K562 (cell line): ENCODE measurements around the gene PCP2. TPM values are rescaled to one million over a fixed set of nuclear protein-coding genes. Genes with fewer than 3 reads are reported as not detected.

Source experiments
- CREB1 ChIP-seq, 2 experiments: sonication (generic) in 1 of 2; formaldehyde crosslinking in 1 of 2; IDR thresholded peaks; 2 replicates each; pipeline versions ENCODE4 v1.6.1 to v1.8.0; 2012 to 2022; ENCODE audit warnings: inconsistent platforms in 1 of 2, mild to moderate bottlenecking in 1 of 2, missing genetic modification reagents in 1 of 2, moderate library complexity in 1 of 2
- CREM ChIP-seq: IDR thresholded peaks from 2 replicates; pipeline ENCODE4 v1.6.1; 2014; ENCODE audit warnings: antibody characterized with exemption, low read depth
- GABPB2 ChIP-seq: fragments of 250-450 bp; sonication (Bioruptor Pico); conservative IDR thresholded peaks from 2 replicates; pipeline ENCODE4 v1.5.1; 2021; ENCODE audit warnings: mild to moderate bottlenecking
- GTF2A2 ChIP-seq: IDR thresholded peaks from 2 replicates; pipeline ENCODE4 v1.6.1; 2016; ENCODE audit warnings: mild to moderate bottlenecking, missing genetic modification characterization, missing compliant biosample characterization
- HLTF ChIP-seq: fragments of 450-650 bp; IDR thresholded peaks from 2 replicates; pipeline ENCODE4 v1.6.1; 2016
- HMG20A ChIP-seq: fragments of 450-650 bp; formaldehyde crosslinking; conservative IDR thresholded peaks from 2 replicates; pipeline ENCODE4 v1.4.0; 2020; ENCODE audit warnings: mild to moderate bottlenecking, mixed read lengths
- HNRNPLL ChIP-seq: fragments of 200-400 bp; formaldehyde crosslinking; IDR thresholded peaks from 2 replicates; pipeline ENCODE4 v1.6.1; 2017; ENCODE audit warnings: low read length, low read depth, mild to moderate bottlenecking; ENCODE audit not compliant: poor library complexity, severe bottlenecking
- KAT8 ChIP-seq: fragments of 450-650 bp; IDR thresholded peaks from 2 replicates; pipeline ENCODE4 v1.6.1; 2016; ENCODE audit warnings: low read depth, mild to moderate bottlenecking
- MAFF ChIP-seq: IDR thresholded peaks from 2 replicates; pipeline ENCODE4 v1.6.1; 2012; ENCODE audit warnings: low read length, improper control_type of control experiment
- MCM5 ChIP-seq: fragments of 450-650 bp; IDR thresholded peaks from 2 replicates; pipeline ENCODE4 v1.6.1; 2016; ENCODE audit warnings: low read depth
- MED1 ChIP-seq: sonication (generic); formaldehyde crosslinking; IDR thresholded peaks from 2 replicates; pipeline ENCODE4 v1.8.1; 2023; ENCODE audit warnings: missing genetic modification reagents, borderline replicate concordance
- RBFOX2 ChIP-seq: fragments of 200-400 bp; formaldehyde crosslinking; IDR thresholded peaks from 2 replicates; pipeline ENCODE4 v1.6.1; 2017; ENCODE audit warnings: low read depth, mild to moderate bottlenecking, low read length, moderate library complexity
- RBM25 ChIP-seq: fragments of 200-400 bp; formaldehyde crosslinking; IDR thresholded peaks from 2 replicates; pipeline ENCODE4 v1.6.1; 2018; ENCODE audit warnings: low read length, low read depth, moderate library complexity; ENCODE audit not compliant: severe bottlenecking
- STAT6 ChIP-seq: sonication (generic); formaldehyde crosslinking; IDR thresholded peaks from 2 replicates; pipeline ENCODE4 v1.8.1; 2023; ENCODE audit warnings: mild to moderate bottlenecking, missing genetic modification reagents
- TRIM28 ChIP-seq: fragments of 450-650 bp; IDR thresholded peaks from 2 replicates; pipeline ENCODE4 v1.6.1; 2017
- ZKSCAN8 ChIP-seq: fragments of 200-800 bp; sonication (Bioruptor generic); IDR thresholded peaks from 2 replicates; pipeline ENCODE4 v1.6.1; 2016; ENCODE audit warnings: missing genetic modification characterization, missing compliant biosample characterization
- ZNF12 ChIP-seq: sonication (generic); formaldehyde crosslinking; IDR thresholded peaks from 2 replicates; pipeline ENCODE4 v1.4.0; 2020; ENCODE audit warnings: mild to moderate bottlenecking, missing genetic modification reagents
- ZNF124 ChIP-seq: sonication (generic); formaldehyde crosslinking; IDR thresholded peaks from 2 replicates; pipeline ENCODE4 v1.8.1; 2022; ENCODE audit warnings: missing genetic modification reagents
- polyA plus RNA-seq, 8 experiments: library from polyadenylated mRNA; depleted of rRNA in 4 of 8; stranded (reverse) in 5 of 8; unstranded in 3 of 8; fragments of >200 nt; fragmentation: Nextera tagmentation in 2 of 8; fragmentation: Illumina TruSeq in 1 of 8; extraction: Ambion mirVana in 2 of 8; extraction: Trizol in 1 of 8; gene quantifications; 2 replicates each; pipeline versions ENCODE4 v1.2.1 to v1.2.3, GENCODE V29; 2011 to 2014; ENCODE audit warnings: inconsistent platforms in 1 of 8, missing spikeins in 1 of 8
- total RNA-seq, 7 experiments: library from RNA; depleted of rRNA in 6 of 7; stranded (reverse); fragments of >200 nt in 6 of 7; fragmentation: Illumina TruSeq in 2 of 7; extraction: Trizol in 2 of 7; gene quantifications; 2 replicates each; pipeline versions ENCODE4 v1.2.1 to v1.2.3, GENCODE V29; 2011 to 2021; ENCODE audit warnings: low replicate concordance in 1 of 7
- TF ChIP-seq, protein P1 (sequence below): fragments of 200-800 bp; sonication (Bioruptor generic); IDR thresholded peaks from 2 replicates; pipeline ENCODE4 v1.6.1; 2017; ENCODE audit warnings: missing genetic modification characterization, missing compliant biosample characterization
- TF ChIP-seq, protein P2 (sequence below), 2 experiments: fragments of 450-650 bp in 1 of 2; IDR thresholded peaks; 2 replicates each; pipeline ENCODE4 v1.6.1; 2011 to 2017; ENCODE audit warnings: low read depth in 2 of 2, antibody characterized with exemption in 1 of 2, borderline replicate concordance in 1 of 2, low read length in 1 of 2, mild to moderate bottlenecking in 1 of 2, mixed read lengths in 1 of 2; ENCODE audit not compliant: control insufficient read depth in 1 of 2

PCP2 gene
- total and polyA plus RNA-seq, 9 of the 15 experiments (the other 6 are each of a cell fraction or from before 2014, with no cell fraction given), result 0.17 to 1.3 (median 0.49) TPM; not detected in 3

DNA sequence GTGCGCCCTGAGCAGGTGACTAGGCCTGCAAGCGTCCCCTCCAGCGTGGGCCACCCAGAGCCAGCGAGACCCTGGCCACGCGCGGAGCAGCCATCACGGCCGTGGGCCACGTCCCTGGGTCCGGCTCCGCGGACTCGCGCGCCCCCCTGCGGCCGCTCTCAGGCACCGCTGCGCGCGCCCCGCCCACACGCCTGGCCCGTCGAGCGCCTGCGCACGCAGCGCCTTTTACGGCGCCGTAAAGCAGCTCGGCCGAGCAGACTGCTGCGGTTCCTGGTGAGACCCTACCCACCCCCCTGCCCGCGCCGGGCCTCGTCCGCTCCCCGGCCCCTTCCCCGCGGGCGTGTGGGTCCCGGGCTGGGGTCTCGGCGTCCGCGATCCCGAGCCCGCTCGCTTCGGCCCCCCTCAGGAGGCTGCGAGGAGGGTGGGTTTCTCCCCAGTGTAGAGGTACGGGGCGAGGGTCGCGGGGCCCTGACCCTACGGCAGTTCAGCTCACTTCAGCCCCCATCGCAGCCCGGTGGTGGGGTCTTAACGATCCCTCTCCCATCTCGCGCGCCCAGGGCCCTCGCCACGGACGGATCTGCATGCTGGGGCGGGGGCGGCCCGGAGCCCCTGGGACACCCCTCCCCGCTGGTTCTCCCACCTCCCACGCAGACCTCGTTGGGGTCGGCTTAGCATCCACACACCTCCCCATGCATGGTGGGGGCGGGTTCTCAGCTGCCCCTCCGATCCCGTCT lies 47.3 kb upstream of the PCP2 start, which contains the start of gene TRAPPC5 (continued):
- 0 out of 2 replicates have a peak, but pooled peaks have one; percentile 39 for TF ChIP-seq STAT6 (CRISPR knock-in tag)
- no peak for TF ChIP-seq GABPB2 (CRISPR knock-in tag)
- no peak for TF ChIP-seq HMG20A
- TF ChIP-seq, protein P1, sequence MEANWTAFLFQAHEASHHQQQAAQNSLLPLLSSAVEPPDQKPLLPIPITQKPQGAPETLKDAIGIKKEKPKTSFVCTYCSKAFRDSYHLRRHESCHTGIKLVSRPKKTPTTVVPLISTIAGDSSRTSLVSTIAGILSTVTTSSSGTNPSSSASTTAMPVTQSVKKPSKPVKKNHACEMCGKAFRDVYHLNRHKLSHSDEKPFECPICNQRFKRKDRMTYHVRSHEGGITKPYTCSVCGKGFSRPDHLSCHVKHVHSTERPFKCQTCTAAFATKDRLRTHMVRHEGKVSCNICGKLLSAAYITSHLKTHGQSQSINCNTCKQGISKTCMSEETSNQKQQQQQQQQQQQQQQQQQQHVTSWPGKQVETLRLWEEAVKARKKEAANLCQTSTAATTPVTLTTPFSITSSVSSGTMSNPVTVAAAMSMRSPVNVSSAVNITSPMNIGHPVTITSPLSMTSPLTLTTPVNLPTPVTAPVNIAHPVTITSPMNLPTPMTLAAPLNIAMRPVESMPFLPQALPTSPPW (CRISPR knock-in tag), result peak; percentile 56
- no peak for TF ChIP-seq TRIM28
- TF ChIP-seq RBM25, result peak; percentile 60
- peak; percentile 57 for TF ChIP-seq HNRNPLL
- no peak for TF ChIP-seq HLTF
- peak; percentile 65 for TF ChIP-seq RBFOX2
- TF ChIP-seq MAFF, result no peak
- peak; percentile 56; the same call in 1 of the 2 replicates for TF ChIP-seq CREM
- no peak for TF ChIP-seq MCM5
- TF ChIP-seq GTF2A2 (tag), result no peak
- no peak for TF ChIP-seq MED1 (CRISPR knock-in tag)
- TF ChIP-seq CREB1 (IDR thresholded peaks at IDR 0.05), result no peak
- TF ChIP-seq CREB1 (CRISPR knock-in tag; IDR thresholded peaks at IDR 0.05), result no peak
- no peak for TF ChIP-seq ZNF124 (CRISPR knock-in tag)
- TF ChIP-seq KAT8, result no peak
- TF ChIP-seq ZKSCAN8 (CRISPR knock-in tag), result no peak
- TF ChIP-seq ZNF12, result no peak
- TF ChIP-seq, protein P2, sequence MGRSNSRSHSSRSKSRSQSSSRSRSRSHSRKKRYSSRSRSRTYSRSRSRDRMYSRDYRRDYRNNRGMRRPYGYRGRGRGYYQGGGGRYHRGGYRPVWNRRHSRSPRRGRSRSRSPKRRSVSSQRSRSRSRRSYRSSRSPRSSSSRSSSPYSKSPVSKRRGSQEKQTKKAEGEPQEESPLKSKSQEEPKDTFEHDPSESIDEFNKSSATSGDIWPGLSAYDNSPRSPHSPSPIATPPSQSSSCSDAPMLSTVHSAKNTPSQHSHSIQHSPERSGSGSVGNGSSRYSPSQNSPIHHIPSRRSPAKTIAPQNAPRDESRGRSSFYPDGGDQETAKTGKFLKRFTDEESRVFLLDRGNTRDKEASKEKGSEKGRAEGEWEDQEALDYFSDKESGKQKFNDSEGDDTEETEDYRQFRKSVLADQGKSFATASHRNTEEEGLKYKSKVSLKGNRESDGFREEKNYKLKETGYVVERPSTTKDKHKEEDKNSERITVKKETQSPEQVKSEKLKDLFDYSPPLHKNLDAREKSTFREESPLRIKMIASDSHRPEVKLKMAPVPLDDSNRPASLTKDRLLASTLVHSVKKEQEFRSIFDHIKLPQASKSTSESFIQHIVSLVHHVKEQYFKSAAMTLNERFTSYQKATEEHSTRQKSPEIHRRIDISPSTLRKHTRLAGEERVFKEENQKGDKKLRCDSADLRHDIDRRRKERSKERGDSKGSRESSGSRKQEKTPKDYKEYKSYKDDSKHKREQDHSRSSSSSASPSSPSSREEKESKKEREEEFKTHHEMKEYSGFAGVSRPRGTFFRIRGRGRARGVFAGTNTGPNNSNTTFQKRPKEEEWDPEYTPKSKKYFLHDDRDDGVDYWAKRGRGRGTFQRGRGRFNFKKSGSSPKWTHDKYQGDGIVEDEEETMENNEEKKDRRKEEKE (IDR thresholded peaks at IDR 0.05; ENCODE audit: borderline replicate concordance in 1 of 2, control insufficient read depth in 1 of 2, low read depth in 2 of 2, low read length in 1 of 2), result no peak
